Measurements from ENCODE around the gene DMBT1. TPM values are rescaled to one million over a fixed set of nuclear protein-coding genes. Genes with fewer than 3 reads are reported as not detected.

The DMBT1 gene
- total and polyA plus RNA-seq, 10 of the 15 experiments (the other 5 are each of a cell fraction or from before 2014, with no cell fraction given) = under 0.01 to 0.13 (median 0.03) TPM; not detected in 5

GRCh38 chr10:122557516-122557915, 3.0 kb upstream of the DMBT1 start (continued):
- no peak for TF ChIP-seq IRF3 (IDR thresholded peaks at IDR 0.05)
- no peak for TF ChIP-seq RFX5 (IDR thresholded peaks at IDR 0.05; ENCODE audit: low read depth, low read length)
- TF ChIP-seq FOXM1 (IDR thresholded peaks at IDR 0.05; ENCODE audit: low read depth, low read length) = no peak
- TF ChIP-seq NBN (IDR thresholded peaks at IDR 0.05) = no peak

GRCh38 chr10:122558452-122558851, 2.1 kb upstream of the DMBT1 start:
- no peaks in the 10 kb centered on the region for H3K36me3 ChIP-seq (ENCODE audit: control insufficient read depth in 2 of 2, insufficient read depth in 2 of 2, low read length in 1 of 2)

More at GRCh38 chr10:122558452-122558851, 2.1 kb upstream of the DMBT1 start:
- ATAC-seq = no peak
- no peak for DNase-seq (ENCODE audit: low read depth, low spot score)
- Histone ChIP-seq H3K4me3 (no peak overlapping the region), H3K9me3 (replicated peaks; ENCODE audit: control insufficient read depth, insufficient read depth, low read length) (no peaks in the 10 kb centered on the region), H2AFZ (ENCODE audit: control insufficient read depth, low read depth, low read length) (no peak overlapping the region), H4K20me1 (ENCODE audit: control insufficient read depth, insufficient read depth) (no peaks in the 10 kb centered on the region; the same call in 1 of the 2 replicates), H3K27ac (ENCODE audit: control insufficient read depth, insufficient read depth) (no peak overlapping the region), H3K4me2 (ENCODE audit: control insufficient read depth, insufficient read depth) (no peak overlapping the region), H3K27me3 (replicated peaks in 1 of 2; ENCODE audit: control insufficient read depth in 2 of 2, insufficient read depth in 2 of 2, low read length in 1 of 2) (peaks cover 2 to 4% of the 10 kb centered on the region in 2 experiments; a peak in 3 of 4 replicates), H3K4me1 (ENCODE audit: control insufficient read depth, insufficient read depth, low read length) (no peaks in the 10 kb centered on the region), H3K9ac (ENCODE audit: control insufficient read depth, insufficient read depth, low read length) (no peak overlapping the region), H3K79me2 (ENCODE audit: control insufficient read depth, insufficient read depth, low read length) (no peaks in the 10 kb centered on the region)
- ChIA-PET CTCF (no interaction called here), POLR2A (interaction anchor here (0.6 kb wide), 1 partner anchor 56 kb away, joined by 5 read pairs; no protein-coding TSS in a partner anchor), RAD21 (ENCODE audit: unreplicated experiment) (no interaction called here), SMC1A (ENCODE audit: uncharacterized antibody, unreplicated experiment) (no interaction called here)
- FAIRE-seq = no peak
- BruUV-seq (replicated peaks) = no TSS peak
- TF ChIP-seq SREBF2 (IDR thresholded peaks at IDR 0.05; ENCODE audit: low read length) = no peak
- TF ChIP-seq BMI1 (IDR thresholded peaks at IDR 0.05; ENCODE audit: borderline replicate concordance) = no peak
- no peak for TF ChIP-seq ATF7 (IDR thresholded peaks at IDR 0.05; ENCODE audit: low read depth)
- TF ChIP-seq POLR2AphosphoS2 (IDR thresholded peaks at IDR 0.05; ENCODE audit: low read depth, low read length) = no peak
- TF ChIP-seq ZNF207 (IDR thresholded peaks at IDR 0.05; ENCODE audit: borderline replicate concordance) = no peak
- TF ChIP-seq CTCF (IDR thresholded peaks at IDR 0.05 in 2 of 3, conservative IDR thresholded peaks at IDR 0.05 in 1 of 3; ENCODE audit: control insufficient read depth in 2 of 3, extremely low read depth in 1 of 3, insufficient read depth in 1 of 3, low read depth in 3 of 3, low read length in 3 of 3) = no peak
- no peak for TF ChIP-seq ZZZ3 (IDR thresholded peaks at IDR 0.05; ENCODE audit: control insufficient read depth, insufficient read length, low read depth)
- intact Hi-C loops (cut with micrococcal nuclease; ENCODE audit: unreplicated experiment) = no loop called here
- in situ Hi-C loops (cut with MboI) = no loop called here
- WGBS (ENCODE audit: insufficient coverage, insufficient replicate concordance, low lambda C conversion rate, missing lambda C conversion rate) = 2% methylated on average over 5 of the region's 5 CpGs

Data from GM12878 (cell line).